Upper lobe of right lung (tissue), 1 donor: ENCODE measurements around the gene PDE7B. TPM values are rescaled to one million over a fixed set of nuclear protein-coding genes. Genes with fewer than 3 reads are reported as not detected.

Experiments used
- ATAC-seq: fragments of 200-7000 bp; cut with Tn5 transposase; one replicate; pipeline ENCODE4 v1.9.1; 2020; ENCODE audit warnings: mild to moderate bottlenecking, moderate library complexity
- DNase-seq: peaks from one replicate; pipeline ENCODE4 v3.0.0-alpha.2; 2020
- H3K27ac ChIP-seq: fragments of 200-600 bp; one replicate; pipeline ENCODE4 v1.8.0; 2022
- H3K27me3 ChIP-seq: fragments of 200-600 bp; one replicate; pipeline ENCODE4 v1.8.0; 2022; ENCODE audit warnings: mild to moderate bottlenecking
- H3K36me3 ChIP-seq: fragments of 200-600 bp; one replicate; pipeline ENCODE4 v1.8.0; 2022
- H3K4me1 ChIP-seq: fragments of 200-600 bp; one replicate; pipeline ENCODE4 v1.8.0; 2022
- H3K4me3 ChIP-seq: fragments of 200-600 bp; one replicate; pipeline ENCODE4 v1.8.0; 2022; ENCODE audit warnings: mild to moderate bottlenecking
- H3K9me3 ChIP-seq: fragments of 200-600 bp; one replicate; pipeline ENCODE4 v1.8.0; 2022
- CTCF ChIP-seq: fragments of 200-600 bp; IDR thresholded peaks from one replicate; pipeline ENCODE4 v1.8.0; 2022; ENCODE audit warnings: antibody characterized with exemption
- intact Hi-C: fragments of 100-400 bp; cut with DNase I; formaldehyde crosslinking; loops from one replicate; pipeline ENCODE4 v1.11.0; 2022
- total RNA-seq: library from RNA; stranded (reverse); fragmentation: NEBNext Ultra II Directional; extraction: Animal tissue kit (Norgen Biotek cat#: 25700); gene quantifications from one replicate; pipeline ENCODE4 v1.2.1, GENCODE V29; 2021
- donor health status: DM: no; HTN: yes; CAD: no; lungs with severe emphysema.

Gene PDE7B
- total RNA-seq, 1 donor from 2014 or later = 4.2 TPM

DNA sequence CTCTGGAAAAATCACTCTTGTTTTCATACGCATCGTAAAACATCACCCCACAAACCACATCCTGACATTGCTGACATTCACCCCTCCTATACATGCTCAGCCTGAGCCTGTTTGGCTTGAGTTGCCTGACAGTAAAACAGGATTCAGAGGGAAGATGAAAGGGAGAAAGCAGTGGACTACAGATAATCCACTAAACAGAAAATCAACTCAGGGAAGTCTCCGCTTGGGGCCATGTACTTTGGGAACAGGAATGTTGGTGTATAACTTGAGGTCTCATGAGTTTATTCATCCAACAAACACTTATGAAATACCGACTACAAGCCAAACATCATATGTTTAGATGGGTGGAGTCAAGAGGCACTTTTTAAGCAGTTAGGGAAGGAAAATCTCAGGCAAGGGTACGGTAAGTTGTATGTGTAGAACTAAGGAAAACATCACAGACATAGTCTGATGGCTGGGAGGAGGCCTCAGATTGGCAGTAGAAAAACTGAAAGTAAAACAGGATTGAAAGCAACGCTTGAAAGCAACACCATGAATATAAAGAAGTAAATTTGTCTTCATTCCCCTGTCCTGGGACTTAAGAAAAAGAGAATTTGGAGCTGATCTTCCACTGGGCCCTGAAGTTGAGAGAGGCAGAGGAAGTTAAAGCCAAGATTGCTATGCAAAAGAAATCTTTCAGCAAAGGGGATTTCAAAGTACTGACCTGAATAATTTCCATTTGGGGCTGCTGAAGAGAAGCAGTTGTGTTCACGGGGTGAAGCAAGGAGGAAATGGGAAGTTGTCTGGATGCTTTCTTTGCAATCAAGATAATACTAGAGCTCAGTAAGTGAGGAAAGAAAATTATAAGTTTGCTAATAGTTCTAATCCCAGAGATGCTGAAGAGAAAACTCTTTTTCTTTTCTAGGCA is 28.8 kb downstream of the PDE7B start:
- H3K36me3 ChIP-seq = no peaks in the 10 kb centered on the region
- H3K4me3 ChIP-seq = no peak overlapping the region
- H3K4me1 ChIP-seq = no peaks in the 10 kb centered on the region
- TF ChIP-seq CTCF = no peak
- intact Hi-C loops = no loop called here
- H3K27me3 ChIP-seq = no peaks in the 10 kb centered on the region
- no peaks in the 10 kb centered on the region for H3K9me3 ChIP-seq
- peak overlapping the region; percentile 38 for H3K27ac ChIP-seq
- ATAC-seq (peak; percentile 42), DNase-seq (no peak)

- no peak overlapping the region for H3K27ac ChIP-seq
- H3K4me1 ChIP-seq = no peaks in the 10 kb centered on the region
- no peaks in the 10 kb centered on the region for H3K27me3 ChIP-seq
- DNase-seq (no peak), ATAC-seq (no peak)
- no peak overlapping the region for H3K4me3 ChIP-seq
- H3K36me3 ChIP-seq = no peaks in the 10 kb centered on the region
- intact Hi-C loops = no loop called here
- no peaks in the 10 kb centered on the region for H3K9me3 ChIP-seq
- no peak for TF ChIP-seq CTCF
Measured at GRCh38 chr6:135883045-135883444, 31.5 kb downstream of the PDE7B start.

GRCh38 chr6:135883536-135883935 is 32.0 kb downstream of the PDE7B start:
- Histone ChIP-seq H3K4me1 (no peaks in the 10 kb centered on the region), H3K27me3 (no peaks in the 10 kb centered on the region), H3K36me3 (no peaks in the 10 kb centered on the region), H3K27ac (no peak overlapping the region), H3K4me3 (no peak overlapping the region), H3K9me3 (no peaks in the 10 kb centered on the region)
- intact Hi-C loops = no loop called here
- no peak for TF ChIP-seq CTCF
- ATAC-seq (no peak), DNase-seq (no peak)

DNA sequence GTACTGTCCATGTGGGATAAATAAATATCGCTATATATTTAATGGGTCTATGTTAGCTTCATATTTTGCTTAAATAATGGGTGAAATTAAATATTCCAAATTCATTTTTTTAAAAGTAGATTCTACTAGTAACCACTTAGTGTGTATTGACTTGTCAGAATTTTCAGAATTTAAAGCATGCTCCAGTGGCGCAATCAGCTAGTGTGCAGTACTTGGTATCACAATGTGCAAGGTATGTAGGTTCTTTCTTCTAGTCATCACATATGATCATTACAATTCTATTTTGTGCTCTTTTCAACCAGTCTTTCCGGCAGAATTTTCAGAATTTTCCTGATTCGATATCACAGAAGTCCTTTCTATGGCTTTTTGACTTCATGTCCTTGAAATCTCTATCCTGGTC is 32.6 kb downstream of the PDE7B start:
- ATAC-seq = no peak
- Histone ChIP-seq H3K9me3 (no peaks in the 10 kb centered on the region), H3K27me3 (no peaks in the 10 kb centered on the region), H3K27ac (no peak overlapping the region), H3K4me3 (no peak overlapping the region), H3K36me3 (no peaks in the 10 kb centered on the region), H3K4me1 (no peaks in the 10 kb centered on the region)
- DNase-seq = no peak
- intact Hi-C loops = no loop called here
- no peak for TF ChIP-seq CTCF

DNA sequence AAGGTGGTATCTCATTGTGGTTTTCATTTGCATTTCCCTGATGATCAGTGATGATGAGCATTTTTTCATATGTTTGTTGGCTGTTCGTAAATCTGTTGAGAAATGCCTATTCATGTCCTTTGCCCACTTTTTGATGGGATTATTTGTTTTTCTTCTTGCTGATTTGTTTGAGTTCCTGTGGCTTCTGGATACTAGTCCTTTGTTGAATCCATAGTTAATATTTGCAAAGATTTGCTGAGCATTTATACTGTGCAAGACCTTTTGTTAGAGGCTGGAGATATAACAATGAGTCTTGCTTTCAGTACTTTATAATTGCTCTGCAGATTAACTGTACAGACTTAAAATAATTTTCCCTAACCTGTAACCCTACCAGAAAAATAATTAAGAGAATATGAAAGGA is 35.6 kb downstream of the PDE7B start:
- DNase-seq = no peak
- TF ChIP-seq CTCF = no peak
- no peaks in the 10 kb centered on the region for H3K27me3 ChIP-seq
- H3K36me3 ChIP-seq = no peaks in the 10 kb centered on the region
- no peaks in the 10 kb centered on the region for H3K9me3 ChIP-seq
- no peak overlapping the region for H3K4me3 ChIP-seq
- no peak for ATAC-seq
- H3K4me1 ChIP-seq = no peaks in the 10 kb centered on the region
- intact Hi-C loops = no loop called here
- H3K27ac ChIP-seq = no peak overlapping the region
